Measurements from ENCODE around the gene INF2.
"Not testable (repeated sequence)": the region's sequence is repeated elsewhere in the genome, so short reads cannot be mapped to it uniquely, and the experiment has no call there.

Gene INF2

GRCh38 chr14:104657563-104658324 lies 31.7 kb upstream of the INF2 start:
- no peak for DNase-seq

- DNase-seq = no peak
Measured at GRCh38 chr14:104658325-104658712, 31.1 kb upstream of the INF2 start.

GRCh38 chr14:104659146-104659545 lies 30.3 kb upstream of the INF2 start:
- DNase-seq = no peak

- DNase-seq = no peak
Measured at GRCh38 chr14:104659764-104660523, 29.5 kb upstream of the INF2 start.

GRCh38 chr14:104660597-104660996 lies 28.8 kb upstream of the INF2 start:
- no peak for DNase-seq

- DNase-seq = no peak
Measured at GRCh38 chr14:104661086-104661485, 28.3 kb upstream of the INF2 start.

GRCh38 chr14:104661528-104662157 lies 27.8 kb upstream of the INF2 start:
- not testable (repeated sequence) for DNase-seq

- not testable (repeated sequence) for DNase-seq
Measured at GRCh38 chr14:104662472-104662871, 26.9 kb upstream of the INF2 start.

- DNase-seq = no peak
Measured at GRCh38 chr14:104664107-104664506, 25.3 kb upstream of the INF2 start.

- no peak for DNase-seq
Measured at GRCh38 chr14:104664588-104664987, 24.8 kb upstream of the INF2 start.

GRCh38 chr14:104665114-104665656 lies 24.2 kb upstream of the INF2 start:
- DNase-seq = no peak

GRCh38 chr14:104665657-104666522 lies 23.5 kb upstream of the INF2 start:
- DNase-seq = no peak

- not testable (repeated sequence) for DNase-seq
Measured at GRCh38 chr14:104666523-104666895, 22.9 kb upstream of the INF2 start.

- DNase-seq = no peak
Measured at GRCh38 chr14:104666981-104667380, 22.4 kb upstream of the INF2 start.

GRCh38 chr14:104669697-104670096 lies 19.7 kb upstream of the INF2 start:
- DNase-seq = no peak

- DNase-seq = not testable (repeated sequence)
Measured at GRCh38 chr14:104671330-104671977, 18.0 kb upstream of the INF2 start.

GRCh38 chr14:104672119-104672518 lies 17.3 kb upstream of the INF2 start:
- DNase-seq = not testable (repeated sequence)

GRCh38 chr14:104673481-104673880 lies 15.9 kb upstream of the INF2 start:
- DNase-seq = no peak

GRCh38 chr14:104675447-104675846 lies 14.0 kb upstream of the INF2 start:
- DNase-seq = no peak

- DNase-seq = no peak
Measured at GRCh38 chr14:104676130-104676693, 13.2 kb upstream of the INF2 start.

GRCh38 chr14:104676694-104677511 lies 12.5 kb upstream of the INF2 start:
- no peak for DNase-seq

All from NCI-H748 treated with DMSO at 0.1 percent for 48 hours (cell line).